ENCODE measurements around the gene PARK7.

The PARK7 gene

DNA sequence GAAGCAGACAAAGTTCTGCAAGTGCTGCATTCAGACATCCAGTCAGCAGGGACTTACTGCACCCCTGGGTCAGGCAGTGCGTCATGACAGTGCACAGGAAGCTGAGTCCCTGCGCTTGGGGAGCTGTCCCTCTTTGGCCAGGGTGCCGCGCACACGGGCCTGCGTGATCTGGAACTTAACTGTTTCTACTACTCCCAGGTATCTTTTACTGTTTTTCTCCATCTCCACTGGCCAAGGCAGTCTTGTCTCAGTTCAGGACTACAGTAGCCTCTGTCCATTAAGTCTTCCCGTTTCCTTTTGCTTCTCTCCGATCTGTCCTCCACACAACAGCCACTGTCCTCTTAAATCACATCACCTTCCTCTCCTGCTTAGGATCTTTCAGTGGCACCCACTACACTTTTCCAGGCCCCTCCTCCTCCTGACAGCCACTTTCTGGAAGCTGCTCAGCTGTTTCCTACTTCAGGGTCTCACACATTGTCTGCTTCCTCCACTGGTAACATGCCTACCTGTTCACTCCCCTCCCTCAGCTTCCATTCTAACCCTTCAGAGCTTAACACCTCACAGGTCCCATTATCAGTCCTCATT is 48.7 kb downstream of the PARK7 start:
- no peak for DNase-seq (ENCODE audit: low read depth)

DNA sequence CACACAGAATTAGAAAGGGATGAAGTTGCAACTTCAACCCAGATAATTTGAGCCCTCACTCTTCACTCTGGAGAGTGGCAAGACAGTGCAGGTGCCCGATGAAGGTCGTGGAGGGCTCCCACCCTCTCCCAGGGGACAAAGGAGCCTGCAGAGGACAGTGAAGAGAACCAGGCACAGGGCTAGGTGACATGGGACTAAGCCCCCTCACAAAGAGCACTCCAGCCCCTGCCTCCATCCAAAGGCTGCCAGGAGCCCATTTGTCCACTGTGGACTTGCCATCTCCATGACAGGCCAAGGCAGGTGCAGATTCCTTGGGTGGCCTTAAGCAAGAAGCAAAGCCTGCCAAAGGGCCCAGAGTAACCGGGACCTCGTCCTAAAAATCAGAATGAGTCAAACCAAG is 49.5 kb downstream of the PARK7 start:
- no peak for DNase-seq (ENCODE audit: low read depth)

DNA sequence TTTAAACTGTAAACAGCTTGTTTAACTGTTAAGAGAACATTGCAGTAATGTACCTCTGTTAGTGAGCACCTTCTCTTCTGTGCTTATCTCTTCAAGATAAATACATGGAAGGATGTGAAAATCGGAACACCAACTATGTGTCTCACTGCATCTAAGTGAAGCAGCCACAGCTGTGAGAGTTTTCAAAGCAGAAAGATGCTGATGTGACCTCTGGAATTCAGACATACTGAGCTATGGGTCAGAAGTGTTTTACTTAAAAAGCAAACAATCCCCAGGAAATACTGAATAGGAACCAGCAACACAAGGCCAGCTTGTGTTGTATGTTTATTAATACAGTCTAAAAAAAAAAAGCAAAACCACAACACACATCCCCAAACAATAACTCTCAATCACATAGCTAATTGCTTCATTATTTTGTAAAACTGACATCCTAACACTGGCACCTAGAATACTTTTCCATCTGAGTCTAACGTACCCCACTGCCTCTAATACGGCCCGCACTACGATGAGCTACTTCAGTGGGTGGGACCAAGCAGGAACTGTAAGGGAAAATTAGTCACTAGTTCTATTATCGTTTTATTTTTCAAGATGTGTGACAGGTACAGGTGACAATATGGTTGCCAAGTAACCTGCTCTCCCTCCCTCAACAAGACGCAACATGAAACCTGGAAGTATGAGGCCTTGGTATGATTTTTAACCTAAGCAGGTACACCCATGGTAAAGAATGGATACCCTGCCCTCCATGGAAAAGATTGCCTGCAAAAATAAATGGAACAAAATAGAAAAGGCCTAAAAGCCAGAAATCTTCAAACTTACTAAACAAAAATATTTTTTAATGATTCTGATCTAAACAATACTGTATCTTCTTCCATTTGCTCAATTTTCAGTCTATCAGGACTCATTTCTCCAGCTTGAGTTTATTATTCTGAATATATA is 50.7 kb downstream of the PARK7 start:
- no peak for DNase-seq (ENCODE audit: low read depth)

DNA sequence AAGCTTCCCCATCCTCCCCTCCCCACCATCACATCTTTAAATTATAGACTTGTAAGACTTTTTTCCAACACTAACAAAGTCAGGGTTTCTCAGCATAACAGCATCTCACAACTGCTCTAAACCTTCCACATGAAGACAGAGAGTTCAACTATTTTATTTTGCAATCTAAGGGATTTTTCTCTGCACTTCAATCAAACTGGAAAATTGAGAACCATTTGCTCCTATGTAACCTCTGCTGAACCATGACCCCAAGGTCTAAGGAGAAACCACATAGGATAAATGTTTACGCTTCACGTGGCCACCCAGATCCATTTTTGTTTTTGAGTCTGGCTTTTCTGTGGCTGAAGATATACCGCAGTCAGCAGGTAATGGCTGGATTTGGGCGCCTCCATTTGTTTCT is 51.4 kb downstream of the PARK7 start:
- no peak for DNase-seq (ENCODE audit: low read depth)

DNA sequence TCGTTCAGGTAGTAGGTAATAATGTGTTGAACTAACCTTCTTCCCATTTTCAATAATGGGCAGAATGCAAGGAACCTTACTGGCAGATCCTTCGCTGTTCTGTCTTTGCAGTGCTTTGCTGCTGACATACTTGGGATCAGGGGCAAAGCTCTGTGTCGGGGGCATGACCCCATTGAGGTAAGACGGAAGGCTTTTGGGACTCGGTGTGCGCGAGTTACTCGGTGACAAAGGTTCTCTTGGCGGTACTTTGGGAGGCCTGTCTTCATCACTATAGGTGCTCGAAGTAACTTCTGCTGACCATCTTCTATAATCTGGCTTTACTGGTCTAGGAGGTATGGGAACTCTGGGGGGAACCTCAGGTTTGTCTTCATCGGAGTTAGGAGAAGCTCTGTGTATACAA is 51.9 kb downstream of the PARK7 start:
- DNase-seq (ENCODE audit: low read depth) = no peak

DNA sequence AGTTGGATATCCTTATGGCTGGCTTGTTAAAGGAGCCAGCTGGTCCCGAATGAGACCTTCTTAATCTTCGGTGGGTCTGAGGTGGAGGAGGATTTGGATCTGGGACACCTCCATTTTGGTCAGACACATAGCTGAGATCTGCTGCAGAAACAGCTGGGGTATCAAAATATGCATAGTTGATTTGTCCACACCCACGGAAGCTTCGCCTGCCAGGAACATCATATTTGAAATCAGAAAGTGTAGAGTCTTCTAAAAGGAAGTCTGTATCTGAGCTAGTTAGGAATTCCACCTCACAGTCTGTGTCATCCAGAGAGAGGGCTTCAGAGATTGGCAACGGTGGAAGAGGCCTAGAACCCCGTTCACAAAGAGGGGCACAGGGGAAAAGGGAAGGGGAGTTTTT is 52.3 kb downstream of the PARK7 start:
- DNase-seq (ENCODE audit: low read depth) = no peak

DNA sequence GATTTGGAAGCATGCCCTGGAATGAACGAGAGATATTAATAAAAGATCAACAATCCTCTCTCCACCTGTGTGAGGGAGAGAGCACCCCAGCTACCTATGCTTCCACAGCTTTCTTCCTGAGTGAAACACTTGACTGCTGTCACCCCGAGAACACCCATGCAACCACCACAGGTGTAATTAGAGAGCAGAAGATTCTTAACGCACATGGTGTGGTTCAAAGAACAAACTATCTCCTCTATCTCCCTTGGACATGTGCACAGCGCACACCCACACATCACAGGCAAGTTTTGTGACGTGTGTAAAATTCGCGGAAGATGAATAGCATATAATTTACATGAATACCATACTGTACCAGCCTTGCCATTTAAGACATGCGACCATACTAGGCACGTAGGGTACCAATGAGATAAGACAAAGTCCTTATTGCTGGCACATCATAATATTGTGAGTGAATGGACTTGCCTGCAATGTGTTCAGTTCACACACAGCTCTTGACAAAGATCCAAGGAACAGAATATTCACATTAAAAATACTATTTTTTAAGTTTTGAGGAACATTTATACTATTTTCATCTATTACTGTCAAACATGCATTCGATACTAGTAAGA is 53.0 kb downstream of the PARK7 start:
- DNase-seq (ENCODE audit: low read depth) = no peak

DNA sequence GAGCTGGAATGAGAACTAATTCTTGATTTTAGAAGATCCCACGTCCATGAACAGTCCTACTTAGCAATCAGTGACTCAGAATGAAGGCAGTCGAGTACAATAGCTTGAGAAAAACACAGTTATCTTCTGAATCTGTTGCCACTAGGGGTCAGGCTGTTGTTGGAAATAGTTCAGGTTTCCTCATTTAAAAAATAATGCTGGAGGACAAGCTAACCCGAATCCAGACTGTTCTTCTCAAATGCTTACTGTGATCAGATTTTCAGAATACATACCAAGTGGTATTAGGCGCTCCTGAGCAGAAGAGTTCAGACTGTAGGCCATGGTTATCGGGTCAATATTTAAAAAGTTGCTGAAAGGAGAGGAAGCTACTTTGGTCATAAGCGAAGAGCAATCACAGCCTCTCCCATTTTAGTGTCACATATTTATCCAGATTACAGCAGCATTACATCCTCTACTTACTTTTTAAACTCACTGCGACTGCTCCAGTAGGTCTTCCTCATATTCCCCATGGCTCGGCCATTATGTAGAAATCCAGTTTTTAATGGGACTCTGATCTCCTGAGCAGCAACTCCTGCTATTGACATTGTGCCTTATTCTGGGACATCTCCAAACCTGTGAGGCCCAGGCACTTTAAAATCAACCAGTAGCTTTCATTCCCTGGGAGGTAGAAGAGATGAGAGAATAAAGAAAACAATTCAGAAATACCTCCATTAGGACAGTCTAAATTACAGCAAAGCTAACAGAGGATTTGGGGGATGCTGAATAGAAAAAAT is 53.7 kb downstream of the PARK7 start:
- peak; percentile 89 for DNase-seq (ENCODE audit: low read depth)

DNA sequence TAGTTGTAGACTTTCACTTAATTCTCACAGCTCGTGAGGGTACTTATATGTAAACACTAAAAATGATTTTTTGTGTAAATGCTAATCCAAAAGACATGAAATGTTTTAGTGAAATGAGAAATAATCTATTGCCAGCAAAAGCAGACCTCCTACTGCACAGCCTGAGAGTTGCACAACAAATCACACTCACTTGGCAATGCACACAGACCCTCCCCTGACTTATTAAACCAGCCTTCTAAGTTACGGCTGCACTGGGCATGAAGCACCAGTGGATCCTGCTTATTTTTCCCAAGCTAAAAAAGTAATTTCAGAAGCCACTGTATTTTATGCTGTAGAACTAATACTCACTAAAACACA is 54.3 kb downstream of the PARK7 start:
- peak; percentile 22 for DNase-seq (ENCODE audit: low read depth)

DNA sequence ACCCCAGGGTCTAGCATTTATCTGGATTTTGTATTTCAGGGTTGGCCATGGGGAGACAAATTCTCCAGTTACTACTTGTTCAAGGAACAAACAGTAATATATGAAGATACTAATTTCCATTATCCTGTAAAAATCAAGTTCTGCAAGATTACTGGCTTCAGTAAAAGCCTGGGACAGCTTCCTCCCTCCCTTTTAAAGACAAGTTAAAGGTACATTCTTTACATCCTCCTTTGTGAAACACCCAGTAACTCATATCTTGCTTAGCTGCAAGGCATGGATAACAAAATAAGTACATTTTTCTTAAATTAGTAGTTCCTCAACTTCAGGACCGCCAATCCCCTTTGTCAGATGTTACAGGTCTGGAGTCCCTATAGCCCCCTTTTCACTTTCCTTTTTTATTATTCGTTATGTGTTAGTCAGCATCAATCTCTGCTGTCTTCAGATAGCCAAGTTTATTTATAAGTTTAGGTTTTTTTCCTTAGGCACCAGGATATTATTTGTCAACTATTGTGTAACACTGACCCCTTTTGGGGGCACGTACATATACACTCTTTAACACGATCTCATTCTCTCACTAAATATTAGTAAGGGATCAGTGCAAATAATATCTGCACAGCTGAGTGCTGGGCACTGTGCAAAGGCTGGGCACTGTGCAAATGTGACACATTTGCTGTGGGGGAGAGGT is 54.8 kb downstream of the PARK7 start:
- DNase-seq (ENCODE audit: low read depth) = no peak

DNA sequence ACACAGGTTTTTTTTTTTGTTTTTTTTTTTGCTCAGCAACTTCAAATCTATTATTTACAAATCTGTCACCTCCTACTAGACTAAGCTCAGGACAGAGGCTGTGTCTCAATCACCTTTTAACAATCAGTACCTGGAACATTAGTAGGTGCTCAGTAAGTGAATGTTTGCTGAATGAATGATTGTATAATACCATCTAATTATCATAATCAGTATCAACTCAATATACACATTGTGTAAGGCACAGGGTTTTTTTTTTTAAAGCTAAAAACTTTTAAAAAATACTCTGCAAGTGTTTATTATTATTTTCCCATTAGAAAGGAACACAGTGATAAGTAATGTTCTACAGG is 55.4 kb downstream of the PARK7 start:
- DNase-seq (ENCODE audit: low read depth) = no peak

DNA sequence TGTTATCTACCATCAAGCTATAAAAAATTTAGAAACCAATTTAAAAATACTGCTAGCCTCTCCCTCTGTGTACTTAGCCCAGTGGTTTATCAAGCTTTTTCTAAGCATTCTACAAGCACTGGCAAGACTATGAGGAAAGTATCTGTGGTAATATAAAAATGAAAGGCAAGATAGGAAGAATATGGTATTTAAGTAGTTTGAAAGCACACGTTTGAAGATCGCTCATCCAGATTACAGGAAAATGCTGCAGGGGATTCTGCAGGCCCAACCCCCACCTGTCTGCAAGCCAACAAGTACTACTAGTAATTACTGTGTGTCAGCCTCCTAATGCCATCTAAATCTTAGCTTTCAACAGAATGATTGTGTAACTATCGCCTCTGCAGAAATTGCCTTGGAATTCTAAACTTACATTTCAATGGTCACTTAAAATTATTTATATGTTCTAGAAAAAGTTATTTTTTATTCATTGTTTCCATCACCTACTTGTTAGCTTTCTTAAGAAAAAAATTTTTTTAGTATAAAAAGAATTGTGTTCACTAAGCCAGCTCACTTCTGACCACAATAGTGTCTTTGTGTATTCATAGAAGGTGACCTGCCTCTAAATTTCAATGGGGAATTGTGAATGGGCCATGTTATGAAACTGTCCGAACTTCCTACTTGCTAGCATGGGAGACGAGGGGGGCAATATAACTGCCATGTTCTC is 56.1 kb downstream of the PARK7 start:
- peak; percentile 78 for DNase-seq (ENCODE audit: low read depth)

DNA sequence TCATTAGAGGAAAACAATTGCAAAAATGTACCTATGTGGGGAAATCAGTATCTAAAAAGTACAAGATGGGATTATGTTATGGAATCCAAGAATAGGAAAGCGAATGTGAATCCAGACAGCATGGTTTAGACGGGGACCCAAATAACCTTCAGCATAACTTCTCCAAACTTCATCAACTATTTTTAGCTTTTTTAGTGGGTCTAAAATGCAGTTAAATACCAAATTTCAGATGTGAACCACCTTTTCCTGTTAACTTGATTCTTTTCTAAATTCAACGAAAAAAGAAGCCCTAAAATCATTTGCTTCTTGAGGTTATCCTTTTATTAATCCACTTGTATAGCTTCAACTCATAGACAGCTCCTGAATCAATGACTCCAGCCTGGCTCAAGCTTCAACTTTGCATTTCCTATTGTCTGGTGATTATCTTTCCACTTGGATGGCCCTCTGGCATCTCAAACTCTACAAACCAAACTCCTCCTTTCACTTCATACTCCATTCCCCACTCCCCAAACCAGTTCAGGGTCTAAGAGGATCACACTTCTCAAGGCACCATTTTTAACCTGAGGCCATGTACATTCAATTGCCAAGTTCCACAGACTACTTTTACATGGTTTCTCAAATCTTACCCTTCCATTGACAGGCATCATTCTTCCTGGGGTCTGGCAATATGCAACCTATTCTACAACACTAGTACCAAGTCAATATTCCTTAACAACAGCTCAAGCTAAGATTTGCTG is 57.1 kb downstream of the PARK7 start:
- DNase-seq (ENCODE audit: low read depth) = no peak

DNA sequence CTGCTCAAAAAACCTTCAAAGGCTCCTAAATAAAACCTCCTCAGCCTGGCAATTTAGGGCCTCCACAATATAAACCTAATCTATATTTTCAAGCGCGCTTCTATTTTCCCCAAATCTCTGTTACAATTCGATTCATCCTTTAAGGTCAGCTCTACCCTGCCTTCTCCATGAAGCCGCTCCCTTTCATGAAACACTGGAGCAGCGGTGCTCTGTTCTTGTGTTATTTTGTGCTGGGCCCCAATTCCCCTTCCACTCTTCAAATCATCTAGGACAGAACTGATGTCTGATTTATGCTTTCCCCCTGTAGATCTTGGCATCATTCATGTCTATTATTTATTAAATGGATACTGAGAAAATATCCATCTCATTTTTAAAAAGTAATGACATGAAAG is 57.7 kb downstream of the PARK7 start:
- no peak for DNase-seq (ENCODE audit: low read depth)

DNA sequence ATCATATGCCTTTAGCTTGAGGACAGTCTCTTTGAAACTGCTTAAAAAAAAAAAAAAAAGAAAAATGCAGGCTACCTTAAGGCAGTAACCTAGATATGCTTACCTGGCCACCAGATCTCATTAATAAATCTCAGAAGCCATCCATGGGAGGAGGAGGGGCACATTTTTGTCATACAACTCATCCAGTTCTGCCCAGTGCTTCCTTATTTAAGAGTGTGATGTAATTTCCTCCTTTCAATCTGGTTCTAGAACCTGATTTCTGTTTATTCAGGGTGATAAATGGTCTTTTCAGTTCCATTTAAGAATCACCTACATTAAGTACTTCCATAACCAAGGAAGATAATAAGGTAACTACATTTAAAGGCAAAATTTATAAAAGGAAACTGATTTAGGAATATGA is 58.5 kb downstream of the PARK7 start:
- DNase-seq (ENCODE audit: low read depth) = peak; percentile 71

DNA sequence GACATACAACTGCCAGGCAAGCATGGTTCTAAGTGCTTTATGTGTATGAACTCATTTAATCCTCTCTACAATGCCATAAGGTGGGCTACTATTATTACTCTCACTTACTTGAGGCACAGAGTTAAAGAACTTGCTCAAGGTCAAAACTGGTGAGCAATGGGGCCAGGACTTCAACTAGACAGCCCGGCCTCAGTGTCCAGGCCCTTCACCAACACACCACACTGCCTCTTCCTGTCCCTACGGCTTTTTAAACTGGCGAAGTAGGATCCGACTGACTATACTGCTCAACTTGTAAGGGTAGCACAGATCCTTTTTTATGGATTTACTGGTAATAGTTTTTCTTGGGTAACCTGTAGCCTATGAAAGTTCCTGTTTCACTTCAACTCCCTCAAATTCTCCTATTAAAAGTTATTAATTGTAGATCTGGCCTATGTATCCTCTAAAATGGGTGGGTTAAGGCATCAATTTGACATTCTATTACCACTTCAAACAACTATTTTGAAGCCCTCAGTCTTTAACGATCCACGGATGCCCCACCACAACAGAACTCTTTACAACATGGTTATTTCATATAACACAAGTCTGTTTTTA is 60.3 kb downstream of the PARK7 start:
- no peak for DNase-seq (ENCODE audit: low read depth)

DNA sequence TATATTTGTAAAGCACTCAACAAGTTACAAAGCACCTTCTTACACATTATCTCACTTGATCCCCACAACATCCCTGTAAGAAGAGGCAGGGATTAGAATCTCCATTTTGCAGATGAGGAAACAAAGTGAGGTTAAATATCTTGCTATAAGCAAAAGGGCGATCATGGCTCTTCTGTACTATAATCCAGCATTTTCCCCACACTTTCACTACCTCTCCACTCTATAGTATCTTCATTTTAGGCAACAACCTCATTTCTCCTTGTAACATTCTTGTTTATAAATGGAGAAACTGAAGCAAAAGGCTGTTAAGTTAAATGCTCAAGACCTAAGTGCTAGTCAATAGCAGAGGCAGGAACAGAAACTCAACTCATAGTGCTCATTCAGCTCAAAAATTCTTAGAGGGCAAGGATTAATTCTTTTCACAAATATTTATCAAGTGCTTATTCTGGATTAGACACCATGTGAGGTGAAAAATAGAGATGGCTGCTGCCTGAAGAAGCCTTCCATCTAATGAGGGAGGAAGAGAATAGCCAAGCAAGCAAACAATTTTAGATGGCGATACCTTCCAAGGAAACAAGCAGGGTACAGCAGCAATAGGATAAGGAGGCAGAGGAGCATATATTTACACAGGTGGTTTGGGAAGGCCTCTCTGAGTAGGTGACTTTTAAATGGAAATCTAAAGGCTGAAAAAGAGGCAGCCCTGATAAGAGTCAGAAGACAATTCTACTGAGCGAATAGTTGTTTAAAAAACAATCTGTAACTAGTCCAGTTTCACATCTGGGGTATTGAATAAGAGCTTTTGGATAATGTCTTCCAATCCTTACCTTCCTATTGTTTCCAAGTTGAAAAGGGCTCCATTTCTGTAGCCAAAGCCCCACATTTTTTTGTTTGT is 61.1 kb downstream of the PARK7 start:
- no peak for DNase-seq (ENCODE audit: low read depth)

DNA sequence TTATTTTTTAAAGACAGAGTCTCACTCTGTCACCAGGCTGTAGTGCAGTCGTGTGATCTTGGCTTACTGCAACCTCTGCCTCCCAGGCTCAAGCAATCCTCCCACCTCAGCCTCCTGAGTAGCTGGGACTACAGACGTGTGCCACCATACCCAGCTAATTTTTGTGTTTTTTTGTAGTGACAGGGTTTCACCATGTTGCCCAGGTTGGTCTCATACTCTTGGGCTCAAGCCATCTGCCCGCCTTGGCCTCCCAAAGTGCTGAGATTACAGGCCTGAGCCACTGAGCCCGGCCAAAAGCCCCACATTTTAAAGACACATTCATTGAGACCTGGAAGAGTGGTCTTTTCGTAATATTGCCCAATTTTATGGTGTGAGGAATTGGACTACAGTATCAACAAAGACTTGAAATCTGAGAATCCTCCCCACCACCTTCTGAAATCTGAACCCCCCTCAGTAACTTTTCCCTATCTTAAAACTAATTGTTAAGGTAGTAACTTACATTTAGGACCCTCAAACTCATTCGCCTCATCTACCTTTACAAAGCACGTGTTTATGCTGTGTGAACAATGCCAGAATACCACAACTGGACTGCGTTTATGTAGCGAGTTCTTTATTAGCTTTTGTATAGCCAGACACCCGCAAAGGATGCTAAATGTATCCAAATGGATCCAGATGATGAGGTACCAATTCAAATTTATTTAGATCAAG is 61.9 kb downstream of the PARK7 start:
- no peak for DNase-seq (ENCODE audit: low read depth)

DNA sequence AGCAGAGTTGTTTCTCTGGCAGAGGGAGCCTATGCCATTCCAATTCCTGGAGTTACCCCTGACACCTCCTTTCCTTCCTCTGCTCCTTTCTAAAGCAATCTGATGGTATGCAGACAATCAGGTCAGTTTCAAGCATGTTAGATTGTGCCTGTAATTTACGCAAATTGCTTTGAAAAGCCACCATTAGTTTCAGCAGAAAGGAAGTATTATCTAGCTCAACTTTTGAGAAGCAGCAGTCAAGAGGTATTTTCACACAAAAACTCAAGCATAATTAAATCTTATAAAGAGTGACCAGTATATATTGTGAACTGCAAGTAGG is 62.4 kb downstream of the PARK7 start:
- DNase-seq (ENCODE audit: low read depth) = no peak
